Inflammatory macrophage treated with lipopolysaccharide for 4 hours (primary cell): ENCODE measurements around the gene ANTKMT.
A peak's percentile ranks its signal among the peaks of the same experiment; 100 is the strongest.

Source experiments
- DNase-seq: peaks from one replicate; pipeline ENCODE4 v3.0.0-alpha.2; 2020

ANTKMT gene

GRCh38 chr16:715477-716199 is 5.3 kb upstream of the ANTKMT start:
- no peak for DNase-seq

GRCh38 chr16:716200-716568 is 4.8 kb upstream of the ANTKMT start:
- no peak for DNase-seq

- no peak for DNase-seq
Measured at GRCh38 chr16:716768-717325, 4.1 kb upstream of the ANTKMT start.

GRCh38 chr16:717450-718245 is 3.3 kb upstream of the ANTKMT start:
- DNase-seq: no peak

GRCh38 chr16:718389-718788 is 2.6 kb upstream of the ANTKMT start:
- DNase-seq: no peak

GRCh38 chr16:718922-719321 is 2.0 kb upstream of the ANTKMT start:
- no peak for DNase-seq

- no peak for DNase-seq
Measured at GRCh38 chr16:719815-720446, 1.0 kb upstream of the ANTKMT start.

- no peak for DNase-seq
Measured at GRCh38 chr16:720447-720989, 428 bp upstream of the ANTKMT start.

- no peak for DNase-seq
Measured at GRCh38 chr16:721765-722540, 1.0 kb downstream of the ANTKMT start.

GRCh38 chr16:722835-723633 is 2.1 kb downstream of the ANTKMT start:
- DNase-seq: no peak

- DNase-seq: no peak
Measured at GRCh38 chr16:723695-724094, 2.7 kb downstream of the ANTKMT start.

- DNase-seq: no peak
Measured at GRCh38 chr16:724188-725040, 3.5 kb downstream of the ANTKMT start.

GRCh38 chr16:725041-725376 is 4.1 kb downstream of the ANTKMT start:
- DNase-seq: no peak

GRCh38 chr16:725463-726187 is 4.7 kb downstream of the ANTKMT start:
- no peak for DNase-seq

GRCh38 chr16:726188-726437 is 5.2 kb downstream of the ANTKMT start:
- DNase-seq: no peak

- peak; percentile 19 for DNase-seq
Measured at GRCh38 chr16:726438-727290, 5.7 kb downstream of the ANTKMT start, which contains the start of the genes CCDC78 and HAGHL. Gene CCDC78 (minus strand): TSS chr16:726443. CDS start chr16:726367, 76 bp downstream. Gene HAGHL (plus strand): TSS chr16:727106. CDS start chr16:727510, 404 bp downstream.

- no peak for DNase-seq
Measured at GRCh38 chr16:727291-727977, 6.5 kb downstream of the ANTKMT start.

GRCh38 chr16:728131-728889 is 7.4 kb downstream of the ANTKMT start:
- peak; percentile 50 for DNase-seq
